MCF 10A (cell line): ENCODE data around the gene TUBB6. TPM values are rescaled to one million over a fixed set of nuclear protein-coding genes. Genes with fewer than 3 reads are reported as not detected.

Experiments used
- BruUV-seq: library from RNA; stranded (reverse); fragments of 400-500 nt; replicated peaks from 2 replicates; lab custom pipeline; 2021; lab: Mats Ljungman, UMichigan
- CTCF ChIA-PET: fragments of 300-600 bp; sonication (Branson Sonifier 250); formaldehyde crosslinking; extraction: SDS; loops from one replicate; lab custom pipeline; 2021; ENCODE audit warnings: antibody characterized with exemption, inconsistent platforms; lab: Yijun Ruan, JAX
- POLR2A ChIA-PET: fragments of 300-600, 350-650 bp; sonication (Branson Sonifier 250); formaldehyde crosslinking; extraction: SDS; loops from one replicate; lab custom pipeline; 2020; ENCODE audit warnings: antibody characterized with exemption, inconsistent platforms; lab: Yijun Ruan, JAX
- DNase-seq: peaks from one replicate; pipeline ENCODE4 v3.0.0-alpha.2; 2018; ENCODE audit not compliant: unreplicated experiment
- H3K27ac Mint-ChIP-seq: one replicate; pipeline ENCODE4 v1.8.0; 2022; ENCODE audit warnings: mild to moderate bottlenecking, low read depth, mixed read lengths; ENCODE audit not compliant: unreplicated experiment
- H3K27me3 Mint-ChIP-seq: one replicate; pipeline ENCODE4 v1.8.0; 2022; ENCODE audit warnings: mixed read lengths; ENCODE audit not compliant: insufficient read depth, unreplicated experiment
- H3K36me3 Mint-ChIP-seq: one replicate; pipeline ENCODE4 v1.8.0; 2022; ENCODE audit warnings: mild to moderate bottlenecking, moderate library complexity, mixed read lengths; ENCODE audit not compliant: insufficient read depth, unreplicated experiment
- H3K4me1 Mint-ChIP-seq: one replicate; pipeline ENCODE4 v1.8.0; 2022; ENCODE audit warnings: mixed read lengths; ENCODE audit not compliant: insufficient read depth, unreplicated experiment
- H3K4me3 Mint-ChIP-seq: one replicate; pipeline ENCODE4 v1.8.0; 2022; ENCODE audit warnings: mild to moderate bottlenecking, moderate library complexity, mixed read lengths; ENCODE audit not compliant: unreplicated experiment
- H3K9me3 Mint-ChIP-seq: one replicate; pipeline ENCODE4 v1.8.0; 2022; ENCODE audit warnings: mixed read lengths; ENCODE audit not compliant: unreplicated experiment
- intact Hi-C: fragments of 100-400 bp; cut with micrococcal nuclease; formaldehyde crosslinking; loops from 2 replicates; pipeline ENCODE4 v1.14.1; 2022
- total RNA-seq: library from RNA; stranded (reverse); gene quantifications from 2 replicates; pipeline ENCODE4 v1.2.3, GENCODE V29; 2022
- TF ChIP-seq, protein P1 (sequence below): fragments of 200-600 bp; IDR thresholded peaks from one replicate; pipeline ENCODE4 v1.8.0; 2022; ENCODE audit warnings: antibody characterized with exemption, mild to moderate bottlenecking; ENCODE audit not compliant: unreplicated experiment

TUBB6 gene
- total RNA-seq, 1 experiment from 2014 or later, result 167 TPM

DNA sequence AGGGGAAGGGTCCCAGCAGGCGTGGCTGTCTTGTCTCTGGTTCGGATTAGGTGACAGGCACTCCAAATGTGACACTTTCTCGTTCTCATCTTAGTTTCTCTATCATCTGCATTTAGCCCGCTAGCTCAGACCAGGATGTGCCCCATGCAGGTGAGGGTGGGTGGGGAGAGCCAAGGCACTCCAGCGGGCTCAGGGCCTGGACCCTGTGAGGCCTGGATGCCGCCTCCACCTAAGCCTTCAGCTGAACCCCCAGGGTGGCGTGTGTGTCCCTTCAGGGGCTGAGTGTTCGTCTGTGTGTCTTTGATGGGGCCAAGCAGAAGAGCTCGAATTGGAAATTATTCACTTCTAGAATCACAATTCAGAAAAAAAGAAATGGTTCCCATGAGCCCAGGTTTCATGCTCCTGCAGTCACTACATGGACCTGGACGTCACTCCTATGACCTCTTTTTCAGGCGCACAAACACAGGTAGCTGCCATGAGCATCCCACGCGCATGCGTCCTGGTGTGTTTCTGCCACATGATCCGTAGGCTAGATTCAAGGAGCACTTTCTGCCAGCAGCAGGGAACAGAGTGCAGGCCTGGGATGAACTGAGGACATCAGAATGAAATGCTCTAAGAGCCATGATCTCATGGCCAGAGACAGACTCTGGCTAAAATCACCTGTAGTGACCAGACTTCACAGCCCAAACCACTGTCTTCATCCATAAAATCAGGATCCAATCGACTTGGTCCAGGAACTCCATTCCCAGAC lies 28.1 kb upstream of the TUBB6 start:
- POLR2A ChIA-PET, result interaction anchor here (14.3 kb wide), 1 partner anchor 28 kb away, joined by 234 read pairs; the partner anchor contains the start of gene TUBB6
- TF ChIP-seq, protein P1, sequence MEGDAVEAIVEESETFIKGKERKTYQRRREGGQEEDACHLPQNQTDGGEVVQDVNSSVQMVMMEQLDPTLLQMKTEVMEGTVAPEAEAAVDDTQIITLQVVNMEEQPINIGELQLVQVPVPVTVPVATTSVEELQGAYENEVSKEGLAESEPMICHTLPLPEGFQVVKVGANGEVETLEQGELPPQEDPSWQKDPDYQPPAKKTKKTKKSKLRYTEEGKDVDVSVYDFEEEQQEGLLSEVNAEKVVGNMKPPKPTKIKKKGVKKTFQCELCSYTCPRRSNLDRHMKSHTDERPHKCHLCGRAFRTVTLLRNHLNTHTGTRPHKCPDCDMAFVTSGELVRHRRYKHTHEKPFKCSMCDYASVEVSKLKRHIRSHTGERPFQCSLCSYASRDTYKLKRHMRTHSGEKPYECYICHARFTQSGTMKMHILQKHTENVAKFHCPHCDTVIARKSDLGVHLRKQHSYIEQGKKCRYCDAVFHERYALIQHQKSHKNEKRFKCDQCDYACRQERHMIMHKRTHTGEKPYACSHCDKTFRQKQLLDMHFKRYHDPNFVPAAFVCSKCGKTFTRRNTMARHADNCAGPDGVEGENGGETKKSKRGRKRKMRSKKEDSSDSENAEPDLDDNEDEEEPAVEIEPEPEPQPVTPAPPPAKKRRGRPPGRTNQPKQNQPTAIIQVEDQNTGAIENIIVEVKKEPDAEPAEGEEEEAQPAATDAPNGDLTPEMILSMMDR, result no peak

DNA sequence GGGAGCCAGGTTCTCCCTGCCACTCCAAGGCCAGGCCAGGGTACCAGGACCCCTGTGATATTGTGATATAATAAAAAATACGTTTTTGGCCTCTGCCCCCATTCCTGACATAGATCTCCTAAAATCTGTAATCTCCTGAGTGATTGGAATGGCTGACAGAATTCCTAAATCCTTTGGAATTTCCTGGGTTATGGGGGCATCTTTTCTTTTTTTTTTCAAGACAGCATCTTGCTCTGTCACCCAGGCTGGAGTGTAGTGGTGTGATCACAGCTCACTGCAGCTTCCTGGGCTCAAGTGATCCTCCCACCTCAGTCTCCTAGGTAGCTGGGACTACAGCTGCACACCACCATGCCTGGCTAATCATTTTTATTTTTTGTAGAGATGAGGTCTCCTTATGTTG lies 26.2 kb upstream of the TUBB6 start:
- Mint-ChIP-seq H3K36me3 (peaks cover 4% of the 10 kb centered on the region), H3K4me3 (no peak overlapping the region), H3K9me3 (no peaks in the 10 kb centered on the region), H3K4me1 (peaks cover 27% of the 10 kb centered on the region), H3K27ac (peak overlapping the region; percentile 94), H3K27me3 (no peaks in the 10 kb centered on the region)
- POLR2A ChIA-PET, result interaction anchor here (1.1 to 14.3 kb wide), 5 partner anchors 12 to 95 kb away, joined by 3 to 234 read pairs (median 5); partner anchors contain the start of genes AFG3L2 and TUBB6
- intact Hi-C loops, result no loop called here
- TF ChIP-seq, protein P1, result no peak
- BruUV-seq, result no TSS peak
- CTCF ChIA-PET, result interaction anchor here (0.6 to 2.8 kb wide), 2 partner anchors 9 to 45 kb away, joined by 3 to 22 read pairs; no protein-coding TSS in a partner anchor
- no peak for DNase-seq

More for the DNA sequence above, 28.1 kb upstream of the TUBB6 start:
- Mint-ChIP-seq H3K4me1 (peaks cover 27% of the 10 kb centered on the region), H3K36me3 (no peaks in the 10 kb centered on the region), H3K27me3 (no peaks in the 10 kb centered on the region), H3K4me3 (no peak overlapping the region), H3K9me3 (no peaks in the 10 kb centered on the region), H3K27ac (peak overlapping the region; percentile 94)
- CTCF ChIA-PET, result interaction anchor here (0.7 to 1.4 kb wide), 3 partner anchors 8 to 40 kb away, joined by 3 to 5 read pairs (median 5); no protein-coding TSS in a partner anchor
- BruUV-seq, result no TSS peak
- intact Hi-C loops, result no loop called here
- no peak for DNase-seq

DNA sequence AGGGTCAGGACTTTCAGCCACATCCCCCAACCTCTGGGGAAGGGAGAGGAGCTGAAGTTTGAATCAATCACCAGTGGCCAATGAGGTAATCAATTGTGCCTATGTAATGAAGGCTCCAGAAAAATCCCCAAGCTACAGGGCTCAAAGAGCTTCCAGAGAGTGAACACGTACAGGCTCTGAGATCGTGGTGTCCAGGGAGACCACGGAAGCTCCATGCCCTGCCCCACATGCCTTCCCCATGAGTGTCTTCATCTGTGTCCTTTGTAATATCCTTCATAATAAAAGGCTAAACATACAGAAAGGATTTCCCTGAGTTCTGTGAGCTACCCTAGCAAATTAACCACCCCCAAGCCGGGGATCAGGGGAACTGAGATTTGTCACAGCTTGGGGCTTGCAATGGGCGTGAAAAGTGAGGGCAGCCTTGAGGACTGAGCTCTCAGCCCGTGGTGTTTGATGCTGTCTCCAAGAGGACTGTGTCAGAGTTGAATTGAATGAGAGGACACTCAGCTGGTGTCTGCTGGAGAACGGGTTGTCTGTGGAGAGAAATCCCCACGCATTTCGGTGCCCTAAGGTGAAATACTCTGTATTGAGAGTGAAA lies 25.5 kb upstream of the TUBB6 start:
- DNase-seq, result peak; percentile 37
- Mint-ChIP-seq H3K36me3 (peaks cover 4% of the 10 kb centered on the region), H3K27me3 (no peaks in the 10 kb centered on the region), H3K27ac (peak overlapping the region; percentile 94), H3K4me3 (no peak overlapping the region), H3K9me3 (no peaks in the 10 kb centered on the region), H3K4me1 (peaks cover 28% of the 10 kb centered on the region)
- no TSS peak for BruUV-seq
- TF ChIP-seq, protein P1, result no peak
- CTCF ChIA-PET, result interaction anchor here (0.6 to 2.8 kb wide), 2 partner anchors 10 to 45 kb away, joined by 3 to 22 read pairs; no protein-coding TSS in a partner anchor
- intact Hi-C loops, result no loop called here
- POLR2A ChIA-PET, result interaction anchor here (0.6 to 14.3 kb wide), 7 partner anchors 12 to 210 kb away, joined by 3 to 234 read pairs (median 3); partner anchors contain the start of genes AFG3L2 and TUBB6

- ChIA-PET POLR2A (interaction anchor here (0.6 to 14.3 kb wide), 6 partner anchors 13 to 99 kb away, joined by 3 to 234 read pairs (median 5); partner anchors contain the start of genes AFG3L2 and TUBB6), CTCF (interaction anchor here (0.8 to 2.8 kb wide), 5 partner anchors 11 to 31 kb away, joined by 3 to 22 read pairs (median 5); no protein-coding TSS in a partner anchor)
- H3K27me3 Mint-ChIP-seq, result no peaks in the 10 kb centered on the region
- peaks cover 29% of the 10 kb centered on the region for H3K4me1 Mint-ChIP-seq
- no peak overlapping the region for H3K4me3 Mint-ChIP-seq
- intact Hi-C loops, result no loop called here
- TF ChIP-seq, protein P1, result no peak
- H3K27ac Mint-ChIP-seq, result peak overlapping the region; percentile 94
- H3K36me3 Mint-ChIP-seq, result peaks cover 4% of the 10 kb centered on the region
- no TSS peak for BruUV-seq
- H3K9me3 Mint-ChIP-seq, result no peaks in the 10 kb centered on the region
- peak; percentile 53 for DNase-seq
These were observed 24.8 kb upstream of the TUBB6 start for GRCh38 chr18:12283256-12283655.
